ENCODE data around the gene ADAMTS16.

DNA sequence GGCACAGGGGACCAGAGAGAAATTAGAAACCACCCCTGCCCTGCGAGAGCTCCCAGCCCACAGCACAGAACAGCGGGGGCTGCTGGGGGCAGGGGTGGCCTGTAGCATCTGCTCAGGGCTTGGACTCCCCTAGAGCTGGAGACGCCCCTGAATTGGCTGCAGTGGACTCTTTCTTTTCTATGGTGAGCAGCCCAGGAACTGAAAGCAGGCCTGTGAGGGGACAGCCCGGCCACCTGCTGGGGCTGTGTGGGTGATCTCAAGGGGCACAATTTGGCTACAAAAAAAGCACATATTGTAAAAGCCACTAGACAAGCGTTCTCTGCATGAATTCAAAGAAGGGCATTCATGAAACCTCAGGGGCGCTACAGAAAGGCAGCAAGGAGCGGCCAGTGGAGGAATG, 224.8 kb downstream of the ADAMTS16 start:
- TF ChIP-seq, protein P1, sequence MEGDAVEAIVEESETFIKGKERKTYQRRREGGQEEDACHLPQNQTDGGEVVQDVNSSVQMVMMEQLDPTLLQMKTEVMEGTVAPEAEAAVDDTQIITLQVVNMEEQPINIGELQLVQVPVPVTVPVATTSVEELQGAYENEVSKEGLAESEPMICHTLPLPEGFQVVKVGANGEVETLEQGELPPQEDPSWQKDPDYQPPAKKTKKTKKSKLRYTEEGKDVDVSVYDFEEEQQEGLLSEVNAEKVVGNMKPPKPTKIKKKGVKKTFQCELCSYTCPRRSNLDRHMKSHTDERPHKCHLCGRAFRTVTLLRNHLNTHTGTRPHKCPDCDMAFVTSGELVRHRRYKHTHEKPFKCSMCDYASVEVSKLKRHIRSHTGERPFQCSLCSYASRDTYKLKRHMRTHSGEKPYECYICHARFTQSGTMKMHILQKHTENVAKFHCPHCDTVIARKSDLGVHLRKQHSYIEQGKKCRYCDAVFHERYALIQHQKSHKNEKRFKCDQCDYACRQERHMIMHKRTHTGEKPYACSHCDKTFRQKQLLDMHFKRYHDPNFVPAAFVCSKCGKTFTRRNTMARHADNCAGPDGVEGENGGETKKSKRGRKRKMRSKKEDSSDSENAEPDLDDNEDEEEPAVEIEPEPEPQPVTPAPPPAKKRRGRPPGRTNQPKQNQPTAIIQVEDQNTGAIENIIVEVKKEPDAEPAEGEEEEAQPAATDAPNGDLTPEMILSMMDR (conservative IDR thresholded peaks at IDR 0.05; ENCODE audit: low read depth, low read length), result no peak
- TF ChIP-seq EZH2 (IDR thresholded peaks at IDR 0.05; ENCODE audit: borderline replicate concordance, low read depth, low read length, poor library complexity, severe bottlenecking), result no peak
